Skin epidermis (tissue), 12 donors: ENCODE measurements around the gene SMAD1.

ENCODE experiments used
- H3K27ac ChIP-seq, 21 experiments: fragments of 200-600 bp; sonication (generic) in 11 of 21; one replicate each; pipeline ENCODE4 v1.5.0; 2020; ENCODE audit warnings: mild to moderate bottlenecking in 3 of 21, inconsistent platforms in 2 of 21, moderate library complexity in 2 of 21
- H3K4me3 ChIP-seq, 7 experiments: fragments of 200-600 bp; sonication (generic) in 2 of 7; one replicate each; pipeline ENCODE4 v1.5.0; 2020; ENCODE audit warnings: inconsistent platforms in 2 of 7, mild to moderate bottlenecking in 2 of 7, moderate library complexity in 1 of 7

Gene SMAD1

DNA sequence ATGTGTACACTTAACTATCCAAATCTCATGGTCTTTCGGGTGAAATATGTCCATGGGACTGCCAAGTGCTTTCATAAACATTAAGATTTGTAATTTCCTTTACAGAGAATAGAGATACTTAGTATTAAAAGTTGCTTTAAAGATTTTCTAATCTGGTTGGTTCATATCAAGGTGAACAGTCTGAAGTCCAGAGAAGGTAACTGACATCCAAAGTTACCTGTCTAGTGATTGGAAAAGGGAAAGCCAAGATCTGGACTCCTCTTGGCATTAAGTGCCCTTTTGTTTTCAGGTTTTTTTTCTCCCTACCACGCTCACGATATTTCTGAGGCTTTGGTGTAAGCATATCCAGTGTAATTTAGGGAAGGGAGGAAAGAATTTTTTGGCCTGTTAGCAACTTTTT, 5.0 kb downstream of the SMAD1 start:
- peak overlapping the region in 6 of 21 experiments; percentile 10 to 99 (median 36) for H3K27ac ChIP-seq
- no peak overlapping the region for H3K4me3 ChIP-seq

- H3K4me3 ChIP-seq = no peak overlapping the region
- H3K27ac ChIP-seq = peak overlapping the region in 5 of 21 experiments; percentile 8 to 99 (median 15)
Measured at GRCh38 chr4:145487631-145488030, 6.0 kb downstream of the SMAD1 start.

- H3K27ac ChIP-seq = peak overlapping the region in 1 of 21 experiments; percentile 34
- H3K4me3 ChIP-seq = no peak overlapping the region
Measured at GRCh38 chr4:145488310-145488709, 6.7 kb downstream of the SMAD1 start.

GRCh38 chr4:145489556-145489955, 7.9 kb downstream of the SMAD1 start:
- H3K27ac ChIP-seq = peak overlapping the region in 1 of 21 experiments; percentile 63
- H3K4me3 ChIP-seq = no peak overlapping the region

- H3K4me3 ChIP-seq = no peak overlapping the region
- peak overlapping the region in 5 of 21 experiments; percentile 10 to 63 (median 31) for H3K27ac ChIP-seq
Measured at GRCh38 chr4:145490361-145490760, 8.7 kb downstream of the SMAD1 start.

DNA sequence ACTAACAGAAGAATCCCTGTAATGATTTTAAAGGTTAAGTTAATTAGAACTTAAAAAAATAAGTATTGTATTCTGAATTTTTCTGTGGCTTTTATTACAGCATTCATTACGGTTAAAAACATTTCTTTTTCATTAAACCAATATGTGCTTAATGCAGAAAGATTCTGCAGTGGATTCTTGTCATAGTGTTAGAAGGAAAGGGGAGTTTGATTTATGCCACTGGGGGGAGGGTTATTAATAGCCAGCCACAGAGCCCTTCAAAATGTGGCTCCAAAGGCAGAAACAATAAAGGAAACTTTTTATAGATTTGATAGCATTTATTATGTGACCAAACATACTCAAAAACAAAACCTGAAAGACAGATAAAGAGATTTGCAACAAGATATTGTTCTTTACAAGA, 9.1 kb downstream of the SMAD1 start:
- peak overlapping the region in 4 of 21 experiments; percentile 10 to 63 (median 28) for H3K27ac ChIP-seq

GRCh38 chr4:145492376-145492775, 10.7 kb downstream of the SMAD1 start:
- Histone ChIP-seq H3K4me3 (no peak overlapping the region), H3K27ac (peak overlapping the region in 1 of 21 experiments; percentile 58)

More for the DNA sequence above, 9.1 kb downstream of the SMAD1 start:
- no peak overlapping the region for H3K4me3 ChIP-seq

DNA sequence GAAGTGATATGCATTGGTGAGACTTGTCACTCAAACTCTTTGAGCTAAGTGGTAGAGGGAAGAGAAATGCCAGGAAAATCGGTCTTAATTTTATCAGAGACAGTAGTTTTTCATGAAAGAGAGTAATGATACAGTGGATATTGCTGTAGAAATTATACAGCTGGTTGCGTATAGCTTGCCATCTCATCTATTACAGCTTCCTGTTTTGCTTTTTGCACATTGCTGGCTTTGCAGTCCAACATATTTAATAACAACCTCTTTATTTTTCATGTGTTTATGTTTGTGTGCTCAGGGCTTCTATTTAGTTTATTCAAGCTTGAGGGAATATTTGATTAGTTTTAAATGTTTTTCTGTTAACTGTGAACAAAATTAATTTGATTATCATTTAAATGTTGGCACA, 11.5 kb downstream of the SMAD1 start:
- H3K4me3 ChIP-seq = no peak overlapping the region
- H3K27ac ChIP-seq = peak overlapping the region in 2 of 21 experiments; percentile 18 to 23

DNA sequence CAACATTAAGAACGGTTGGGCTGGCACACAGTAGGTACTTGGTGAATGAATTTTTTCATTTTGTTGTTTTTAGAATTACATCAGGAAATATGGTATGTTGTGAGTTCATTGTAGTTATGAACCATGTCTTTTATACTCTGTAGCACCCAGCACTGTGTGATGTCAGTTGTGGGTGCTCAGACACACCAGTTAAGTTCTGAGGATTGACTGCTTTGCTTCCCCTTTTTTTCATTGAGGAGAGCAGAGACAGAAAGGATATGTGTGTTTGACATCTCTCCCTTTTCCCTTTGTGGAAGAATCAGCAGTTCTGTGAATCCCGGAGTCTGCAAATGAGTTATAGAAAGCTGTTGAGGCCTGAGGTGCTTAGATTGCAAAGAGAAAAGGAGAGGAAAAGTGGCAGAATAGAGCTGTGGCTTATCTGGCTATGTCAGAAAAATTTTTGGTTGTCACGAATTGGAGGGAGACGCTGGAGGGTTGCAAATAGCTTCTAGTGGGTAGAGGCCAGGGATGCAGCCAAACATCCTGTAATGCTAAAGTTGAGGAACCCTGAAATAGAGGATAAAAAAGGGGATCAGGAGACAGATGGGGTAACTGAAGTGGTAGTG, 13.1 kb downstream of the SMAD1 start:
- no peak overlapping the region for H3K4me3 ChIP-seq
- H3K27ac ChIP-seq = peak overlapping the region in 1 of 21 experiments; percentile 23

DNA sequence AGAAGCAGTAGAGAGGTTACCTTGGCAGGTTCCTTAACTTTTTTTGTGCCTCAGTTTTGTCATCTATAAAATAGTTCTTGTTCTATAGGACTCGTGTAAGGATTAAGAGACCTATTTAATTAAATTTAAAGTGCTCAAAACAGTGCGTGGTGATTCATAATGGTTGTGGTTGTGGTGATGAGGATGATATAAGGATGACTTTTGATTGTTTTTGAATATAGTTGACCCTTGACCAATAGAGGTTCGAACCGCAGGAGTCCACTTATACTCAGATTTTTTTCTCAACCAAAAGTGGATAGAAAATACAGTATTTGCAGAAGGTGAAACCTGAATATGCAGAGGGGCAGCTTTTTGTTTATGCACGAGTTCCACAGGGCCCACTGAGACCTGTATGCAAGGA, 14.6 kb downstream of the SMAD1 start:
- H3K27ac ChIP-seq = no peak overlapping the region
- no peak overlapping the region for H3K4me3 ChIP-seq

GRCh38 chr4:145497199-145498149, 15.8 kb downstream of the SMAD1 start:
- Histone ChIP-seq H3K4me3 (no peak overlapping the region), H3K27ac (peak overlapping the region in 2 of 21 experiments; percentile 24 to 47)

DNA sequence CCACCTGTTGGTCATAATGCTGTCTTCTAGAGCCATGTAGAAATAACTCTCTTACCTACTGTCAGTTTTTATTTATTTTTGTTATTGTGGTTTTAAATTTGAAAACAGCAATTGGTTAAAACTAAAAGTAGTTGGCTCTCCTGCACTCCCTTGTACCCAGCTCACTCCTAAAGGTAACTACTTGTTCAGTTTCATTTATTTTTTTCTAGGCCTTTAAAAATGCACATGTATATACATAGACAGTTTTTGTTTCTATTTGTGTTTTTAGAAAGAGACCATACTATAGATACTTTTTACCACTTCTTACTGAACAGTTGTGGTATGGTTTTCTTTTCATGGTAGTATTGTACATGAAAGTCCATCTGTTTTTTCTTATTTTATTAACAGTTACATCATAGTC, 16.8 kb downstream of the SMAD1 start:
- H3K4me3 ChIP-seq = no peak overlapping the region
- H3K27ac ChIP-seq = peak overlapping the region in 2 of 21 experiments; percentile 14 to 47

GRCh38 chr4:145501051-145501660, 19.5 kb downstream of the SMAD1 start:
- Histone ChIP-seq H3K27ac (peak overlapping the region in 2 of 21 experiments; percentile 66 to 77), H3K4me3 (no peak overlapping the region)

- Histone ChIP-seq H3K27ac (peak overlapping the region in 3 of 21 experiments; percentile 14 to 75 (median 40)), H3K4me3 (no peak overlapping the region)
Measured at GRCh38 chr4:145502809-145503208, 21.2 kb downstream of the SMAD1 start.

GRCh38 chr4:145503486-145504072, 21.9 kb downstream of the SMAD1 start:
- H3K27ac ChIP-seq = peak overlapping the region in 2 of 21 experiments; percentile 13 to 75

DNA sequence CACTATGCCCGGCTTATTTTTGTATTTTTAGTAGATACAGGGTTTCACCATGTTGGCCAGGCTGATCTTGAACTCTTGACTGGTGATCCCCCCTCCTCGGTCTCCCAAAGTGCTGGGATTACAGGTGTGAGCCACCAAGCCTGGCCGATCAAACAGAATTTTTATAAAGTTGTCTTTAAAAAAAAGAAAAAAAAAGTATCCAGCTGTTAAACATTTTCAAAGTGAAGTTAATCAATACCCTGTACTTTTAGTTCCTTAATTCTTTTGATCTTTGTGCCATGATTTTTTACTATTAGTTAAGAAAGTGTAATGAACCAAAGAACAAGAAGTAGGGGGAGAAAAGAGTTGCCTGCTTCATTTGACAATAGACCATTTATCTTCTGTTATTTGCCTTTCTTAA, 24.3 kb downstream of the SMAD1 start:
- Histone ChIP-seq H3K27ac (peak overlapping the region in 1 of 21 experiments; percentile 58), H3K4me3 (no peak overlapping the region)

More at GRCh38 chr4:145503486-145504072, 21.9 kb downstream of the SMAD1 start:
- H3K4me3 ChIP-seq = no peak overlapping the region

GRCh38 chr4:145507636-145508035, 26.0 kb downstream of the SMAD1 start:
- H3K4me3 ChIP-seq = no peak overlapping the region
- H3K27ac ChIP-seq = peak overlapping the region in 6 of 21 experiments; percentile 17 to 70 (median 32)

GRCh38 chr4:145511913-145512522, 30.4 kb downstream of the SMAD1 start:
- H3K27ac ChIP-seq = no peak overlapping the region
- H3K4me3 ChIP-seq = no peak overlapping the region

- H3K4me3 ChIP-seq = no peak overlapping the region
- H3K27ac ChIP-seq = no peak overlapping the region
Measured at GRCh38 chr4:145513020-145513621, 31.5 kb downstream of the SMAD1 start.
